ENCODE data around the gene PCP4. TPM values are rescaled to one million over a fixed set of nuclear protein-coding genes. Genes with fewer than 3 reads are reported as not detected.

PCP4 gene
- total RNA-seq, 1 donor from 2014 or later = not detected

DNA sequence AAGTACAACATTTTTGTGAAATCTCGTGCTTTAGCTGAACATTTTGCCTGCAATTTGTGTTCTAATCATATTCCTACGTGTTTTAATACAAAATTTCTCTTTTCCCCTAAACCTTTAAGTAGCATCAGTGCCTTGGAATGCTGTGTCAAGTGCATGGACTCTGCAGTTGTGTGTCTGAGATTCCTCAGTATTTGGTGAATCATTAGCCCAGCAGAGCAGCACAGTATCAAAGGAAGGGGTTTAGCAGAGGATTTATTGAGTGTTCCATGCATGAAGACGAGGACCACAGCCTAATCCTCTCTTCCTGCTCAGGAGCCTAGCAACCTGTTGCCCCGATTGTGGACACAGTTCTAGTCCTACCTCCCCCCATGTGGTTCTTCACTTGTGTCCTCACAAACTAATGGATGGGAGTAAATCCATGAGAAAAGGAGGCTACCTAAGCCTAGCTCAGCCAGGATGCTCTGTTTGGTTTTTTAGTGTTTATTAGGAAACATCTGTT is 29.3 kb upstream of the PCP4 start:
- H3K27ac ChIP-seq = no peak overlapping the region
- H3K9me3 ChIP-seq = no peaks in the 10 kb centered on the region
- no peak for DNase-seq (ENCODE audit: low spot score in 2 of 2)
- no peaks in the 10 kb centered on the region for H3K27me3 ChIP-seq
- TF ChIP-seq CTCF (IDR thresholded peaks at IDR 0.05) = no peak
- intact Hi-C loops (cut with DNase I) = no loop called here
- no peaks in the 10 kb centered on the region for H3K4me1 ChIP-seq
- H3K36me3 ChIP-seq = no peaks in the 10 kb centered on the region
- no peak overlapping the region for H3K4me3 ChIP-seq

GRCh38 chr21:39840373-39841097 is 26.7 kb upstream of the PCP4 start:
- intact Hi-C loops (cut with DNase I) = no loop called here
- DNase-seq (ENCODE audit: low spot score in 2 of 2) = no peak
- H3K27me3 ChIP-seq = no peaks in the 10 kb centered on the region
- no peaks in the 10 kb centered on the region for H3K36me3 ChIP-seq
- no peaks in the 10 kb centered on the region for H3K4me1 ChIP-seq
- H3K27ac ChIP-seq = no peak overlapping the region
- TF ChIP-seq CTCF (IDR thresholded peaks at IDR 0.05) = no peak
- H3K9me3 ChIP-seq = no peaks in the 10 kb centered on the region
- H3K4me3 ChIP-seq = no peak overlapping the region

DNA sequence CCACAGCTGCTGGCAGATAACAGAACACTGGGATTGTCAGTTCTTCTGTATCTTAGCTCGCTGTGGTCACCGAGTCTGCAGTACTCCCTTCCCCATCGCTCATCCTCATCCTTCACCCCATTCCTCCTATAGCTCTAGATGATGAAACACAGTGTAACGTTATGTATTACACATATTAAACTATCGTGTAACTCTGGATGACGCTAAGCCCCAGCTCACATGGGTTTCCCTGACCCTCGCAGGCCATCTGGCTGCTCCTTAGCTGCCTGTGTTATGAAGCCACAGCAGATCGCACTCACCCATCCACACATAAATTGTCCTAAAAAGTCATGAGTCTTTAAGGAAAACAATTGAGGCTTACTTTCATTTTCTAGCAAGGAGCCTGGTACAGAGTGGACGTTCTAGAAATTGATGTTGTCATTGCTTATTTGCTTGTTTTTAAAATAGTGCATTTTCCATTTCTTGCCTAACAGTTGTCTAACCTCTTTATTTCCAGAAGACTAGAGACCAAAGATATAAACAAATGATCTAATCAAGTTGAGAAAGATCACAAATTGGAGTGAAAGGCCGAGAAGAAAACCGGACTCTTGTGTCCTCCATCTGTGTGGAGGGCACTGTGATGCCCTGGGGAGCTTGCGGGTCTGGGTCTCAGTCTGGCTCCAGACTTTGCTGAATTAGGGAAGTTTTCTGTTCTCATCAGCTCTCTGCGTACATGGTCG is 24.3 kb upstream of the PCP4 start:
- no peak for TF ChIP-seq CTCF (IDR thresholded peaks at IDR 0.05)
- no peak overlapping the region for H3K27ac ChIP-seq
- H3K4me3 ChIP-seq = no peak overlapping the region
- intact Hi-C loops (cut with DNase I) = no loop called here
- no peaks in the 10 kb centered on the region for H3K36me3 ChIP-seq
- H3K27me3 ChIP-seq = no peaks in the 10 kb centered on the region
- no peaks in the 10 kb centered on the region for H3K4me1 ChIP-seq
- H3K9me3 ChIP-seq = no peaks in the 10 kb centered on the region
- DNase-seq (ENCODE audit: low spot score in 2 of 2) = no peak

GRCh38 chr21:39843483-39843882 is 23.8 kb upstream of the PCP4 start:
- Histone ChIP-seq H3K4me1 (no peaks in the 10 kb centered on the region), H3K9me3 (no peaks in the 10 kb centered on the region), H3K27ac (no peak overlapping the region), H3K27me3 (no peaks in the 10 kb centered on the region), H3K36me3 (no peaks in the 10 kb centered on the region), H3K4me3 (no peak overlapping the region)
- intact Hi-C loops (cut with DNase I) = no loop called here
- no peak for TF ChIP-seq CTCF (IDR thresholded peaks at IDR 0.05)
- no peak for DNase-seq (ENCODE audit: low spot score in 2 of 2)

DNA sequence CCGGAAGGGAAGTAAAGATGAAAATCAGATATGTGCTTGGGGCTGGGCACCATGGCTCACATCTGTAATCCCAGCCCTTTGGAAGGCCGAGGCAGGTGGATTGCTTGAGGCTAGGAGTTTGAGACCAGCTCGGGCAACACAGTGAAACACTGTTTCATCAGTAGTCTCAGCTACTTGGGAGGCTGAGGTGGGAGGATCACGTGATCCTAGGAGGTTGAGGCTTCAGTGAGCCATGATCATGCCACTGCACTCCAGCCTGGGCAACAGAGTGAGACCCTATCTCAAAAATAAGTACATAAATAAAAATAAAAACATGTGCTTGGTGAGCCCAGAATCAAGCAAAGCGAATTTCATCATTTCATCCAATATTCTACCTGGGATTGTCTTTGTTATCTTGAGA is 23.3 kb upstream of the PCP4 start:
- Histone ChIP-seq H3K36me3 (no peaks in the 10 kb centered on the region), H3K27ac (no peak overlapping the region)
- TF ChIP-seq CTCF (IDR thresholded peaks at IDR 0.05) = no peak

More for the DNA sequence above, 23.3 kb upstream of the PCP4 start:
- Histone ChIP-seq H3K9me3 (no peaks in the 10 kb centered on the region), H3K4me1 (no peaks in the 10 kb centered on the region), H3K4me3 (no peak overlapping the region), H3K27me3 (no peaks in the 10 kb centered on the region)
- DNase-seq (ENCODE audit: low spot score in 2 of 2) = no peak
- intact Hi-C loops (cut with DNase I) = no loop called here
